Neuronal stem cell (in vitro differentiated cells): ENCODE results near the gene HPCAL1.

Source experiments
- DNase-seq: peaks from one replicate; pipeline ENCODE4 v3.0.0-alpha.2; 2013; ENCODE audit warnings: low spot score
- H2AFZ ChIP-seq: one replicate; pipeline ENCODE4 v1.6.1; 2013; ENCODE audit warnings: mild to moderate bottlenecking, low read length, inconsistent platforms
- H2AK5ac ChIP-seq: 2 replicates; pipeline ENCODE4 v1.6.1; 2013; ENCODE audit warnings: low read depth, mild to moderate bottlenecking, inconsistent platforms, low read length, moderate library complexity, mixed read lengths
- H2BK120ac ChIP-seq: 2 replicates; pipeline ENCODE4 v1.6.1; 2013; ENCODE audit warnings: low read depth, mild to moderate bottlenecking, inconsistent platforms, low read length, moderate library complexity, mixed read lengths
- H2BK12ac ChIP-seq: one replicate; pipeline ENCODE4 v1.6.1; 2013; ENCODE audit warnings: low read length, inconsistent platforms
- H2BK15ac ChIP-seq: 2 replicates; pipeline ENCODE4 v1.6.1; 2013; ENCODE audit warnings: mild to moderate bottlenecking, low read length, inconsistent platforms, mixed read lengths
- H2BK5ac ChIP-seq: one replicate; pipeline ENCODE4 v1.6.1; 2013; ENCODE audit warnings: inconsistent platforms, mild to moderate bottlenecking, low read length, moderate library complexity
- H3K14ac ChIP-seq: one replicate; pipeline ENCODE4 v1.6.1; 2013; ENCODE audit warnings: low read length, inconsistent platforms
- H3K18ac ChIP-seq: 2 replicates; pipeline ENCODE4 v1.6.1; 2013; ENCODE audit warnings: low read length, inconsistent platforms
- H3K23ac ChIP-seq: 2 replicates; pipeline ENCODE4 v1.6.1; 2013; ENCODE audit warnings: low read depth, mild to moderate bottlenecking, mixed read lengths, low read length, inconsistent platforms; ENCODE audit not compliant: poor library complexity
- H3K27ac ChIP-seq: replicated peaks from 3 replicates; pipeline ENCODE4 v1.5.1; 2013; ENCODE audit warnings: low read length, inconsistent platforms
- H3K27me3 ChIP-seq, 3 experiments: 2 replicates each; pipeline ENCODE4 v1.6.1; 2013; ENCODE audit warnings: low read length in 3 of 3, mild to moderate bottlenecking in 2 of 3, inconsistent platforms in 1 of 3, low read depth in 1 of 3, mixed read lengths in 1 of 3, moderate library complexity in 1 of 3; ENCODE audit not compliant: control insufficient read depth in 3 of 3, insufficient read depth in 3 of 3
- H3K36me3 ChIP-seq, 2 donors: replicated peaks in 1 of 2; 2 replicates each; pipeline ENCODE4 v1.6.1; 2013; ENCODE audit warnings: low read length in 2 of 2; ENCODE audit not compliant: control insufficient read depth in 2 of 2, insufficient read depth in 2 of 2
- H3K4ac ChIP-seq: 2 replicates; pipeline ENCODE4 v1.6.1; 2013; ENCODE audit warnings: inconsistent platforms, mild to moderate bottlenecking, low read length, moderate library complexity
- H3K4me1 ChIP-seq, 2 donors: 1 replicate in 1 of 2; 2 replicates in 1 of 2; pipeline ENCODE4 v1.6.1; 2013; ENCODE audit warnings: low read length in 2 of 2, low read depth in 1 of 2; ENCODE audit not compliant: control insufficient read depth in 2 of 2, insufficient read depth in 1 of 2
- H3K4me2 ChIP-seq: one replicate; pipeline ENCODE4 v1.6.1; 2013; ENCODE audit warnings: mild to moderate bottlenecking, low read length, inconsistent platforms; ENCODE audit not compliant: insufficient read depth, poor library complexity, severe bottlenecking
- H3K4me3 ChIP-seq, 2 donors: 2 replicates each; pipeline ENCODE4 v1.5.1; 2013; ENCODE audit warnings: low read length in 2 of 2, mild to moderate bottlenecking in 2 of 2, inconsistent platforms in 1 of 2, moderate library complexity in 1 of 2
- H3K79me1 ChIP-seq: one replicate; pipeline ENCODE4 v1.6.1; 2013; ENCODE audit warnings: low read depth, mild to moderate bottlenecking, inconsistent platforms, low read length, moderate library complexity
- H3K9ac ChIP-seq: one replicate; pipeline ENCODE4 v1.6.1; 2013; ENCODE audit warnings: mild to moderate bottlenecking, low read depth, low read length, inconsistent platforms; ENCODE audit not compliant: poor library complexity
- H3K9me3 ChIP-seq, 2 donors: replicated peaks in 1 of 2; 2 replicates each; pipeline versions ENCODE3 to v1.6.1; 2013; ENCODE audit warnings: low read length in 2 of 2, mild to moderate bottlenecking in 2 of 2, inconsistent platforms in 1 of 2, low read depth in 1 of 2, mixed read lengths in 1 of 2, moderate library complexity in 1 of 2; ENCODE audit not compliant: control insufficient read depth in 2 of 2, insufficient read depth in 1 of 2
- H4K8ac ChIP-seq: one replicate; pipeline ENCODE4 v1.6.1; 2013; ENCODE audit warnings: low read depth, mild to moderate bottlenecking, inconsistent platforms, low read length, moderate library complexity
- H4K91ac ChIP-seq: one replicate; pipeline ENCODE4 v1.6.1; 2013; ENCODE audit warnings: low read length, low read depth, mild to moderate bottlenecking, inconsistent platforms; ENCODE audit not compliant: poor library complexity
- WGBS, 2 donors: extraction: QIAGEN DNeasy Blood & Tissue Kit; methylation state at CpG; one replicate each; pipeline ENCODE4 v1.1.7; 2013; ENCODE audit warnings: missing lambda C conversion rate in 2 of 2, mixed read lengths in 1 of 2; ENCODE audit not compliant: insufficient read length in 2 of 2, insufficient replicate concordance in 1 of 2; ENCODE audit errors: extremely low coverage in 2 of 2; 5-methylcytosine and 5-hydroxymethylcytosine counted together

The HPCAL1 gene

GRCh38 chr2:10363861-10364610 lies 61.3 kb downstream of the HPCAL1 start:
- H4K91ac ChIP-seq = no peak overlapping the region
- H2AK5ac ChIP-seq = peak overlapping the region; percentile 77
- peak overlapping the region; percentile 64 for H2BK15ac ChIP-seq
- H2BK120ac ChIP-seq = peak overlapping the region; percentile 14
- H2BK12ac ChIP-seq = peak overlapping the region; percentile 27
- H3K23ac ChIP-seq = no peak overlapping the region
- peak overlapping the region; percentile 73 for H3K18ac ChIP-seq
- peak overlapping the region; percentile 42 for H3K14ac ChIP-seq
- no peaks in the 10 kb centered on the region for H3K79me1 ChIP-seq
- no peak overlapping the region for H4K8ac ChIP-seq
- H2BK5ac ChIP-seq = peak overlapping the region; percentile 32
- no peak overlapping the region for H3K4ac ChIP-seq
- peaks cover 0 to 4% of the 10 kb centered on the region in 2 donors for H3K9me3 ChIP-seq
- H3K36me3 ChIP-seq = no peaks in the 10 kb centered on the region
- no peak overlapping the region for H2AFZ ChIP-seq
- no CpG with 5 or more reads among the region's 23 CpGs for WGBS, 2 donors
- no peak overlapping the region for H3K4me2 ChIP-seq
- H3K27me3 ChIP-seq = peaks cover 0 to 2% (median 0%) of the 10 kb centered on the region in 3 experiments
- H3K4me3 ChIP-seq = no peak overlapping the region
- no peak for DNase-seq
- H3K4me1 ChIP-seq = peaks cover 0 to 17% of the 10 kb centered on the region in 2 donors
- H3K9ac ChIP-seq = no peak overlapping the region
- H3K27ac ChIP-seq = no peak overlapping the region

- Histone ChIP-seq H3K4me3 (no peak overlapping the region), H3K18ac (no peak overlapping the region), H2BK5ac (peak overlapping the region; percentile 17), H2BK15ac (peak overlapping the region; percentile 69), H4K8ac (no peak overlapping the region), H3K23ac (peak overlapping the region; percentile 40), H2AFZ (no peak overlapping the region), H2BK12ac (peak overlapping the region; percentile 79), H4K91ac (no peak overlapping the region), H3K79me1 (no peaks in the 10 kb centered on the region), H3K9me3 (peaks cover 0 to 4% of the 10 kb centered on the region in 2 donors), H3K14ac (peak overlapping the region; percentile 91), H2AK5ac (peak overlapping the region; percentile 10), H3K4ac (no peak overlapping the region), H3K27me3 (peaks cover 0 to 2% (median 0%) of the 10 kb centered on the region in 3 experiments), H3K27ac (no peak overlapping the region), H3K4me1 (peaks cover 0 to 17% of the 10 kb centered on the region in 2 donors), H3K9ac (no peak overlapping the region), H3K4me2 (no peak overlapping the region), H3K36me3 (no peaks in the 10 kb centered on the region), H2BK120ac (peak overlapping the region; percentile 32)
- no peak for DNase-seq
- no CpG with 5 or more reads among the region's 12 CpGs for WGBS, 2 donors
Measured at GRCh38 chr2:10365412-10365811, 62.7 kb downstream of the HPCAL1 start.

GRCh38 chr2:10366601-10367270 lies 64.0 kb downstream of the HPCAL1 start:
- no peak for DNase-seq
- Histone ChIP-seq H3K23ac (no peak overlapping the region), H3K4ac (no peak overlapping the region), H2AFZ (no peak overlapping the region), H2AK5ac (no peak overlapping the region), H3K36me3 (no peaks in the 10 kb centered on the region), H3K18ac (no peak overlapping the region), H3K9me3 (peaks cover 0 to 4% of the 10 kb centered on the region in 2 donors), H2BK5ac (no peak overlapping the region), H3K14ac (no peak overlapping the region), H3K4me1 (peaks cover 4 to 17% of the 10 kb centered on the region in 2 donors), H3K79me1 (no peaks in the 10 kb centered on the region), H2BK12ac (no peak overlapping the region), H3K4me3 (no peak overlapping the region), H3K27ac (no peak overlapping the region), H4K91ac (no peak overlapping the region), H4K8ac (no peak overlapping the region), H3K9ac (no peak overlapping the region), H3K4me2 (no peak overlapping the region), H2BK15ac (no peak overlapping the region), H3K27me3 (peaks cover 0 to 2% (median 0%) of the 10 kb centered on the region in 3 experiments), H2BK120ac (no peak overlapping the region)
- 100% methylated on average over 2 of the region's 15 CpGs; no CpG with 5 or more reads in 1 of the 2 donors for WGBS, 2 donors
